KBM-7 (cell line): ENCODE results near the gene SEPSECS.
A peak's percentile ranks its signal among the peaks of the same experiment; 100 is the strongest.

Experiments used
- DNase-seq: peaks from one replicate; pipeline ENCODE4 v3.0.0-alpha.2; 2015
- in situ Hi-C: fragments of 300-500 bp; cut with MboI; formaldehyde crosslinking; loops from 2 replicates; pipeline ENCODE4 v1.14.3; 2020; ENCODE audit warnings: low sequenced_read_pairs, low pct_unique_long_range_greater_than_20kb, mixed read lengths

The SEPSECS gene

DNA sequence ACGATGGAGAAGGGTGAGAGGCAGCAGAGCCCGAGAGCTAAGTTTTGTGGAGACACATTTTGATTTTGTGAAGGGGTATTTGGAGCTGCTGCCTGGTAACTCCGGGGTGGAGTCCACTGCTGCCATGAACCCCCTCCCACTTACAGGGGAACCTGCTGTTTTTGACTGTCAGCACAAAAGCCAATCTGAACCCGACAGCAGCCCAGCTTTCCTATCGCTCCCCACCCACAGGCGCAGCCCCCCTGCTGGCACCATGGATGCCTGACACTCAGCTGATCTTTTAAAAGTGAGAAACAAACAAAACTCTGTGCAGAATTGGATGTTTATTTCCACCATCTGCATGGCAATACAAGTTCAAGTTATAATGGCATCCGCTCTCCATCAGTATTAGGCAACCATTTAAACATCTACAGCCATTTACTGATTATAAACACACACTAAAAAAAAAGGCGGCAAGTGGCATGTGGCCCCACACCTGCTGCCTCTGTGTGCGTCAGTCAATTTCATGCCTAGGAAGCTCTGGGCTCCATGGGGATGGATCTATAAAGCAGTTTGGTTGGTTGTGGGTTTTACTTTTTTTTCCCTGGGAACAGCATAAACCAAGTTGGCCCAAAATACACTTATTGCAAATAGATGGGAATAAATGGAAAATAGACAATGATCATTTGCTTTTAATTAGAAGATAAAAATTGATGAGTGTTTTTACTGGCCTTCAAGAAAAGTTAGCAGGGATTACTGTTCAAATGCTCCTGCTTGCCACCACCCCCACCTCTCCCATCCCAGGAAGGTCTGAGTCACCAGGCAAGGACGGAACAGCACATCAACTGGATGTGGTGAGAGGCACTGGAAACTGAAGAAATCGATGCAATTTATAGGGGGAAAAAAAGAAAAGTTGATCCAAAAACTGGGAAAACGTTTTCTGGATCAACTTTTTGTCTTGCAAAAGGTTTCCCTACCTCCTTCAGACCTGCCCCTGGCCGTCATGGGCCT is 46.0 kb downstream of the SEPSECS start:
- no peak for DNase-seq

DNA sequence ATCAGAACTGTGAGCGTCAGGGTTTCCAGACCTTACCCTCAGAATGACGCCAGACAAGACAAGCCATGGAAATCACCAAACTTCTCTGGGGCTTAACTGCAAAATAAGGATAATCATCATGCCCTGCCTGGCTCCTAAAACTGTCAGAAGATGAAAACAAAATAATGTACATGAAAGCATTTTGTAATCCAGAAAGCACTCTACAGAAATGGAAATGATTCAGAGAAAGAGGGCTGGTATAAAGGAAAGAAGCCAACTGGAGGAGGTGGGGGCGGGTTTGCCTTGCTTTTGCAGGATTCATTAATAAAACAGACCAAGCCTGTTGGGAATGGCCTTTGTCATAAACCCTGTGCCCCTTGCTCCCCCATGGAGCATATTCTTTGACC is 47.3 kb downstream of the SEPSECS start:
- in situ Hi-C loops = no loop called here
- no peak for DNase-seq

More for the DNA sequence above, 46.0 kb downstream of the SEPSECS start:
- in situ Hi-C loops = no loop called here

DNA sequence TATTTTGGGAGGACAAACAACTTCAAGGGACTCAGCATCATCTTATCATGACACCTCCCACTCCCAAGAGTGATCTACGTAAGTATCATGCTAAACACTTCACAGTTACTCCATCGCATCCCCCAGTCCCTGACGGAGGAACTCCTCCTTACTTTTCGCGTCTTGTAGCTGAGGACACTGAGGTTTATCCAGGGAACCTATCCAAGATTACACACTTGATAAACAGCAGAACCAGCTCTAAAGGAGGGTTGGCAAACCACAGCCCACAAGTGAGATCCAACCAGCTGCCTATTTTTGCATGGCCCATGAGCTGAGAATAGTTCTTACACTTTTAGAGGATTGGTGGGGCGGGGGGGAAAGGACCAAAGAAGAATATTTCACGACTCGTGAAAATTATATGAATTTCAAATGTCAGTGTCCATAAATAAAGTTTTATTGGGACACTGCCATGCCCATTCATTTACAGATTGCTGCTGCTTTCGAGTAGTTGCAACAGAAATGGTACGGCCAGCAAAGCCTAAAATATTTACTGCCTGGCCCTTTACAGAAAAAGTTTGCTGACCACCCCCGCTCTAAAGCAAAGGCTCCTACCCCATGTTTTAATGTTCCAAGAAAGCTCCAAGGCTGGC is 47.8 kb downstream of the SEPSECS start:
- in situ Hi-C loops = no loop called here
- no peak for DNase-seq

DNA sequence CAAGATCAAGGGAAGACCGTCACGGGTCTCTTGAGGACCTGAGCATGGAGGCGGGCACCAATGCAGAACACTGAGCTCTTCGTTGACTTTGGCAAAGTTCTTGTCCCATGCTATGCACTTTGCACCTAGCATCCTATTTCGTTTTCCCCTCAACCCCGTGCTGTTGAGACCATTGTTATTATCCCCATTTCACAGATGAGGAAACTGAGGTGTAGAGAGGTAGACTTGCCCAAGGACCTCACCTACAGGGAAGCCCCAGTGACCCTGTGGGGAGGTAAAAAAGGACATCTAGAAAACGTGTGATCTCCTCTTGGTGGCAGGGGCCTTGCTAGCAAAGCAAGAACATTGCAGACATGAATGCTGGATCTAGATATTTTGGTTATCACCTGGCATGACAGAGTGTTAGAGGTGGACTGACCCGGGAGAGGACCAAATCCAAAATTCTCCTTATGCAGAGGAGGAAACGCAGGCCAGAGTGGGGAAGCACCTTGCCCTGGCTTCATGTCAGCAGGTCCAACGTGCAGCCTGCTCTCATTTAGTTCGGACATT is 48.5 kb downstream of the SEPSECS start:
- in situ Hi-C loops = no loop called here
- DNase-seq = no peak

DNA sequence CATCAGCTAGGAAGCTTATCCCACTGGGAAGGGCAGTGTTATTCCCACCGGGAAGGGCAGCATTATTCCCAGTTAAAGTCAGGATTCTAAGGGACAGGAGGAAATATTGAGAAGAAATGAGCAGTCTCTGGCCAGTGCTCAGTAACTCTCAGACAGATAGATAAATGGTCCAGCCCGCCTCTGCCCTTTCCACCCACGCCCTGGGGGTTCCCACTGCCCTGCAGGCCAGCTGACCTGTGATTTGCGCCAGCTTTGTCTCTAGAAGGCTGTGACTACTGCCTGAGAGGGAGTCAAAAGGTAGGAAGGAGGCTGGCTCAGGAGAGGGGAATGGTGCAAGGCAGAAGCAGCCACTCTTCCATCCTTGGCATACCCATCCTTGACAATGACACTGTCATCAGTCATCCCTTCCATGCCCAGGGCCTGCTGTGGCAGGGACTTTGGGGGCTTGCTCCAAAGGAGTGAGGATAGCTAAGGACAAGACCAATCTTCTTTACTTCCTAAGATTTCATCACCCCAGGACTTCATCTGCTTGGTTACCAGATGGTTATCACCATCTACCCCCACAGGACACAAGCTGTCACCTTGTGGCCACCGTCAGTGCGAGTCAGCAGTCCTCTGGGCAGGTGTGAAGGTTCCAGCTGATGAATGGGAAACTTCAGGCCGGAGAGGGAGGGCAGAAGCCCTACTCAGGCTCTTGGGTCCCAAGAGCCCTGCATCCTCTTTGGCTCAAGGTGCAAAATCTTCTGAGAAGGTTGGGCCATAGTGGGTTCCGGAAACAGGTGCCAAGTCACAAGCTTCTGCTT is 49.5 kb downstream of the SEPSECS start:
- in situ Hi-C loops = no loop called here
- DNase-seq = no peak

DNA sequence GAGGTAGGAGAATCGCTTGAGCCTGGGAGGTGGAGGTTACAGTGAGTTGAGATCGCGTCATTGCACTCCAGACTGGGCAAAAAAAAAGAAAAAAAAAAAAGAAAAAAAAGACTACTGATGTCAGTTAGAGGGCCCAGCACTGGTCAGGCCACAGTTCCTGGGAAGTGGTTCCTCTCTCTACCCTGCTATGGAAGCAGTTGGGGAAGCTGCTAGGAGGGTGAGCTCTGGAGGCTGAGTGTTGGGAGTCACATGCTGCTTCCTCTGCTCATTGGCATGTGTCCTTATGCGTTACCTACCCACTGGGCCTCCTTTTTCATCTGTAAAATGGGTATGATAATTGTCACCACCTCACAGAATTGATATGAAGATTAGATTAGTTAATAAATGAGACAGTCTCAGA is 50.7 kb downstream of the SEPSECS start:
- no peak for DNase-seq
- in situ Hi-C loops = no loop called here

DNA sequence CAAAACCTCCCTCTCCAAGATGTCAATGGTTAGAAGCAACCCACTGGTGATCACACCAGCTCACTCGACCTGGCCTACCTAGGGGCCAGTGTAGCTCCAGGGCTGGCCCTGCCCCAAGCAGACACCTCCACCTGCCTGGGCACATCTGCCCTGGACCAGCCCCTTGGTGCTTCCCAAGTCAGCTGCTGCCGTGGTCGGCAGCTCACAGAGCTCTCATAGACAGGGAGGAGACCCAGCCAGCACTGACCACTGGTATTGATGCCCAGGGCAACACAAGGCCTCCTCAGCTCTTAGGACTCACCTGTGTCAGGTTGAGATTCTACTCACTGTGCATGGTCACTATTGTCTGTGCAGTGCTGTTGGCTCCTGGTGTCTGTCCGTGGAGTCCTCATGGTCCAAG is 51.7 kb downstream of the SEPSECS start:
- DNase-seq = no peak
- in situ Hi-C loops = no loop called here

DNA sequence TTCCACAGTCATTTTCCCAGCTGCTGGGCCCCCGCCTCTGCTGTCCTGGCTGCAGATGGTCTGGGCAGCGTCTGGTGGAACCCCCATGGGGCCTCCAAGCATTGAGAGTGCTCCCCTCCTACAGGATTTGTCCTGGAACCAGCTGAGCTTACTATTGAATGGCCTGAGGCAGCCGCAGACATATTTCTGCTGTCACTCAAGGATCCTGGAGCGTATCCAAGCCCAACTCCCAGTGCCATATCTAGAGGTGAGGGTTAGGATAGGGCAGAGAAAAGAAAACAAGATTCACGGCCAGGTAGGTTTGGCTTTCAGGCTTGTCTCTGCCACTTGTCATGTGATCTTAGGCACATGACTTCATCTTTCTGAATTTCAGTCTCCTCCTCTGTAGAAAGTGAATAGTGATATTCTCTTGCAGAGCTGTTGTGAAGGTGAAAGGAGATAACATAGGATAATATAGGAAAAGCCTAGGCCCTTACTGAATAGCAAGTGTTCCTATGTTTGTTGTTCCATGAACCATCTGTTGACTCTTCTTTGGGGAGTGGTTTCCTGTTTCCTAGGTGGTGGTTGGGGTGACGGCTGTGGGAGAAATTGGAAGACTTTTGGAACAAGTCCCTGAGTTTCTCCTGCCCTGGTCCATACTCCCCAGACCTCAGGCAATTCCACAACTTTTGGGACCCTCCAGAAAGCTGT is 52.3 kb downstream of the SEPSECS start:
- in situ Hi-C loops = no loop called here
- DNase-seq = no peak

DNA sequence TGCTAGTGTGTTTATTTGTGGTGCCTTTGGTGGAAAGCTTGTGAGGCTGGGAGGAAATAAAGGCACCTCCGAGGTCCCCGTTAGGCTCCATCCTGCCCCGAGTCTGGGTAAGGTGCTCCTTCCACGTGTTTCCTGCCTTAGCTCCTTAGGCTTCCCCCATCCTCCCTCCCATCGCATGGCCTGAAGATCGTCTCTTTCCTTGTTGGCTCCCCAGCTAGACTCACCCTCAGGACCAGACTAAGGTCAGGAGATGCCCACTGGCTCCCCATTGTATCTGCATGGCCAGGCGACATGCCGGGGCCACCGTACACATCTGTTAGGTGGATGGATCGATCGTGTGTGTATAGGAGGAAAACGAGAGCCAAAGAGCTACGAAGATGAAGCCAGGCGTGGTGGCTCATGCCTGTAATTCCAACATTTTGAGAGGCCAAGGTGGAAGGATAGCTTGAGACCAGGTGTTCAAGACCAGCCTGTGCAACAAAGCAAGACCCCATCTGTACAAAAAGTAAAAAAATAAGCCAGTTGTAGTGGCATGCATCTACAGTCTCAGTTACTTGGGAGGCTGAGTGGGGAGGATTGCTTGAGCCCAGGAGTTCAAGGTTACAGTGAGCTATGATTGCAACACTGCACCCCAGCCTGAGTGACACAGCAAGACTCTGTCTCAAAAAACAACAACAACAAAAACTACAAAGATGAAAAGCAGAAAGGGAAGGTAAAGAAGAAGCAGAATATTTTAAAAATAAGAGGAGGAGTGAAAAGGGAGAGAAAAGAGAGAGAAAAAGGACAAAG is 53.7 kb downstream of the SEPSECS start:
- in situ Hi-C loops = no loop called here
- DNase-seq = no peak

DNA sequence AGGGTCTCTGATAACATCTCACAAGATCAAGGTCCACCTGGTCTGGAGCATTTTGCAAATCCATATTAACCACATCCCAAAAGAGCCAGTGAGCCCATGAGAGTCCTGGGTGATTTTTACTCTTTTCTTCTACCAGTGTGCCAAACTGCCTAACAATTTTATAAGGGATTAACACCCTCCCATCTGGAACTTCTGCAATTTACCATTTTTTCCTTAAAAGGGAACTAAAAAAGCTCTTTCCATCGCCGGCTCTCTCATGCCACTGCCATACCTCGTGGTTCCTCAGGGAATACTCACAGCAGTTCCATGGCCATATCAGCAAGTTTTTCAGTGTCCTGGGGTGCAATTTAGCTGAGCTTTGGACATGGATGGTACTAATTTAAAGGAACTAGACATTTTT is 55.7 kb downstream of the SEPSECS start:
- peak; percentile 54 for DNase-seq
- in situ Hi-C loops = no loop called here

DNA sequence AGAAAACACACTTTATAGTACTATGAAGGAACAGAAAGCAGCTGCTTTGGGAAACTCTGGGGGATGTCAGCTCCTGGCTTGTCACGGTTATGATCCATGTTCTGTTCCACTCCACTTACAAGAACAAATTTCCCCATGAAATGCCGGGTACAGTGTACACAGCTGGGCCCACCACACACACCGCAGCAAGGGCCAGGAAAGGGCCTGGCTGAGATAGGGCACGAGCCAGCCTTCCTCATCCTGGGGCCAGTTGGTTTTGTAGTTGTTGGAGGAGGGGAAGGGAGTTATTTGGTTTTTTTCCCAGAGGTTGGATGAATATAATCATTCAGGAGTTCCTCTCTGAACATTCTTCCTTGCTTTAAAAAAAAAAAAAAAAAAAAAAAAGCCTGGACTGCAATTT is 56.8 kb downstream of the SEPSECS start:
- DNase-seq = no peak
- in situ Hi-C loops = no loop called here

DNA sequence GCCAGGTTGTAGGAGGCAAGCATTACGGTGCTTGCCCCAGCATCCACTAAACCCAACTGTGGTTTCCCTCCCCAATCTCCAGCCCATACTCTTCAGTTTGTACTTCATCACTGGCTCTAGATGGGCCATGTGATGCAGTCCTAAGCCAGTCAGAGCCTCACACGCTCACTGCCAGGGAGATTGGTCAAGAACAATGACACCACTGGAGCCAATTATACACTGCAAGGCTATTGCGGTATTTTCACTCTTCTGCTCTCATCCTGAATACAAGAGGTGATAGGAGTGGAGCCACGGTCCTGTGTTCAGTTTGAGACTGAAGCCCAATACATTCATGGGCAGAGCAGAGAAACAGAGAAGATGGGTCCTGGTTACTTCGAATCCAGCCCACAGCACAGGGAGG is 58.4 kb downstream of the SEPSECS start:
- in situ Hi-C loops = no loop called here
- DNase-seq = no peak

DNA sequence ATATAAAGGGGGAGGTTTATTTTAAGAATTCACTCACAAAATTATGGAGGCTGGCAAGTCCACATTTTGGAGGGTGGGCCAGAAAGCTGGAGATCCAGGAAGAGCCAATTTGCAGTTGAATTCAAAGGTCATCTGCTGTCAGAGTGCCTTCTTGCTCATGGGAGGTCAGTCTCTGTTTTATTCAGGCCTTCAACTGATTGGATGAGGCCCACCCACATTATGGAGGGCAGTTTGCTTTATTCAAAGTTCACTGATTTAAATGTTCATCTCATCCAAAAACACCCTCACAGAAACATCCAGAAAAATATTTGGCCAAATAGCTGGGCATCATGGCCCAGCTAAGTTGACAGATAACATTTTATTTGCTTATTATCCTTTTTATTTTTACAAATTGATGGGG is 59.5 kb downstream of the SEPSECS start:
- in situ Hi-C loops = no loop called here
- no peak for DNase-seq

DNA sequence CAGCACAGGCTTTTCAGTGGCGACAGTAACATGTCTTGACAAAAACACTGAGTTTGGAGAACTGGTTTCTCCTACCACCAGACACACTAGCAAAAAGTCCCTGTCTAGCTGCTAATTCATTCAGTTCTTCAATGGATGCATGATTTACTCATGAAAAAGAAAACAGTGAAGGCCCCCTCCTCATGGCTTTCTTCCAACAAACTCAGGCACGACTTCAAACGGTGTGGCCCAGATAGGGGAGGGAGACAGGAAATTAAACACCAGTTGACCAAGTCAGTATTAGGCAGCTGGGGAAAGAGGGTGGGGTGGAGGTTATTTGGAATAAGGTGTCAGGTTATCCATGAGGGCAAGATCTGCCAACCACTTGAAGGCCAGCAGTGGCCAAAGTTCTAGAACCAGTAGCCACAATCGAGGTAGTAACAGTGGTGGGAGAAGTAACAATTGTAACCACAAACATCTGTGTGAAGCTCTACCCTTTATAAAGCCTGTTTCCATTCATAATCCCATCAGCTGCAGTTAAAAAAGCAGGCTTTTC is 60.2 kb downstream of the SEPSECS start:
- in situ Hi-C loops = no loop called here
- no peak for DNase-seq

DNA sequence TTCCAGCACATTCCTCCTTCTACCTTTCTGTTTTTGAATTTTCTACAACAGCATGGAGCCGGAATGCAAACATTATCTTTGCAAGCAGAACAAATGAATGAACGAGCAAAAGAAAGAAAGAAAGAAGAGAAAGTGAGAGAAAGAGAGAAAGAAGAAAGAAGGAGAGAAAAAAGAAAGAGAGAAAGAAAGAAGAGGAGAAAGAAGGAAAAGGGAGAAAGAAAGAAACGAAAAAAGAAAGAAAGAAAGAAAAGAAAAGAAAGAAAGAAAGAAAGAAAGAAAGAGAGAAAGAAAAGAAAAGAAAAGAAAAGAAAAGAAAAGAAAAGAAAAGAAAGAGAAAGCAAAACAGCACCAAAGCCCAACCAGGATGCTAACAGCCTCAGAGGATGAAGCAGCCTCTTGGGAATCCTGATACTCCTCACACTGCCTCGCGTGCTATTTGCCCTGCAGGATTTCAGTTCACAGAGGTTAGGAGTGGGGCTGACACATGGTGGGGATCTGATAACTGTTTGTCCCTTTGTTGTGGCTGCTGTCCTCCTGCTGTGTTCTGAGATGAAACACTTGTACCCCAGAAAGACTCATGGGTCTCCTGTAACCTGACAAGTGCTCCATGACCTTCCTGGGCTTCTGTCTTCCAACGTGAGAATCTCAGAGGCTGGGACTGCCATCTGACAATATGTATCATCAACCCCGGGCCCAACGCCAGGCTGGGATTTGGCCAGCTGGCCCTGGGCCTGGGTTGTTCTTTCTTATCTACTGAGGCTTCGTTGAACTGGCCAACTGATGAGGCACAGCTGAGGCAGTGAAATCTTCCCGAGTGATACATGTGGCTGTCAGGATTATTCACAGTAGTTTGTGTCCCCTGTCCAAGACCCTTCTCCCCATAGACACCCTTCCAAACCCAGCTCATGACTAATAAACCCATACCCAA is 61.0 kb downstream of the SEPSECS start:
- no peak for DNase-seq
- in situ Hi-C loops = no loop called here

DNA sequence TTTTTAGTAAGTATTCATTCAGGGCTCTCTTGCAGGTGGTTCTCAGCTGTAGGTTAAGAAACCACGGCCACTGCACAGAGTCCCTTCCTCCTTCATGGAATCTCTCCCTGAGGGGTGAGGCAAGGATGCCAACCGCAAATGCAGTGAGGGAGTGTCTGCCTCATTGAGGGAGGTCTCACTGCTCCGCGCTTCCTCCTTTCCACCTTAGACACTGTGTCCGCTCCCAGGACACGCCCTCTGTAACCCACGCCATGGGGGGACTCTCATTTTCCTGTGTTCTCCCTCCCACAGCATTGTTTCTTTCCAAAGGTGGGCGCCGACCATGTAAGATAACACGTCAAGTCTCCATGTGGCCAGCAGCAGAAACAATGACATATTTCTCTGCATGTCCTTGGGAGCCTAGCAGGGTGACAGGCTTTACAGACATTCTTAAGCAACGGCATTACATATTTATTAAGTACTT is 63.2 kb downstream of the SEPSECS start:
- in situ Hi-C loops = no loop called here
- DNase-seq = peak; percentile 72
